GM18505 (cell line): ENCODE results near the gene TYMP.

Experiments
- ATAC-seq: cut with Tn5 transposase; IDR thresholded peaks from one replicate; pipeline ENCODE4 v1.9.1; 2021; ENCODE audit not compliant: unreplicated experiment
- POLR2A ChIP-seq: IDR thresholded peaks from 4 replicates; pipeline ENCODE4 v1.6.1; 2011; ENCODE audit warnings: borderline replicate concordance; ENCODE audit not compliant: insufficient read depth, insufficient read length; ENCODE audit errors: extremely low read depth

TYMP gene

DNA sequence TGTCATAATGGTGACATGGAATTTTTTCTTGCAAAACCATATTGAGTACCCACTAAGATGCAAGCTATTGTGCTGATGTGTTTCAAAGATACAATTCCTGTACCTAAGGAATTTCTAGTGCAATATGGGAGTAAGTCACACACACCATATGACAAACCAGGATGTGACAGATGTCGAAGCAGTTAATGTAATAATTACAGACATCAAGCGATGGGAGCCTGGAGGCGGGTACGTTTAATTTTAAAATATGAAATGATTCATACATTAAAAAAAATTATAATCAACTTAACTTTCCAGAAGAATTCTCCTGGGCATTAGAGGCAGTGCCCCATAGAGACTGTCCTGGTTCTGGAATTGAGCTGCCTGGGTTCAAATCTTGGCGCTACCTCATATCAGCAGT, 26.9 kb upstream of the TYMP start:
- no peak for ATAC-seq
- no peak for TF ChIP-seq POLR2A

DNA sequence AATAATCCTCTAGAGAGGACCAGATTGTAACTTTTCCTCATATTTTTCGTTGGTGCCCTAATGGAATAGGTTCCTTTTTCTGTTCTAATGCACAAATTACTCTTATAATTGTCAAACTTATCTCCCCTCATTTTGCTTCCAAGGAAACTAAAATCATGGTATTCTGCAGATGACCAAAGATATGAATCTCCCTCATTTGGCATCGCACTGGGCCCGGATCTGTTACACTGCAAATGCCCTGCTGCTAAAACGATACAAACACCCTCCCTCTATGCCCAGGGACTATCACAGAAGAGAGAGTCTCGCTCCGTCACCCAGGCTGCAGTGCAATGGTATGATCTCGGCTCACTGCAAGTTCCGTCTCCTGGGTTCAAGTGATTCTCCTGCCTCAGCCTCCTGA, 23.5 kb upstream of the TYMP start:
- ATAC-seq: no peak
- no peak for TF ChIP-seq POLR2A

- no peak for TF ChIP-seq POLR2A
Measured at GRCh38 chr22:50551160-50551752, 21.4 kb upstream of the TYMP start.

DNA sequence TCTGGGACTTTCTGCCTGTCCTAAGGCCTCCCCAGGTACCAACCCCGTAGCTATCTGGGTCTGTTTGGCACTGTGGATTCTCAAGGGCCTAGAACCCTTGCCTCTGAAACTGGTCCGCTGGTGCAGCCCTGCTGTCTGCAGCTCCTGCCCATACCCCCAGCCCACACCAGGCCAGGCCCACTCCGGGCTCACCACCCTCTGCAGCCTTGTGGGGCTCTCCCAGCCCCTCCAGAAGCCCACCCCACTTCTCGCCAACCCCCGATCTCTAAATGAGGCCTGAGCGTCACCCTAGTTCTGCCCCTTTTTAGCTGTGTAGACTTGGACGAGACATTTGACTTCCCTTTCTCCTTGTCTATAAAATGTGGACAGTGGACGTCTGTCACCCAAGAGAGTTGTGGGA, 20.6 kb upstream of the TYMP start:
- no peak for TF ChIP-seq POLR2A
- ATAC-seq: no peak

More at GRCh38 chr22:50551160-50551752, 21.4 kb upstream of the TYMP start:
- no peak for ATAC-seq

DNA sequence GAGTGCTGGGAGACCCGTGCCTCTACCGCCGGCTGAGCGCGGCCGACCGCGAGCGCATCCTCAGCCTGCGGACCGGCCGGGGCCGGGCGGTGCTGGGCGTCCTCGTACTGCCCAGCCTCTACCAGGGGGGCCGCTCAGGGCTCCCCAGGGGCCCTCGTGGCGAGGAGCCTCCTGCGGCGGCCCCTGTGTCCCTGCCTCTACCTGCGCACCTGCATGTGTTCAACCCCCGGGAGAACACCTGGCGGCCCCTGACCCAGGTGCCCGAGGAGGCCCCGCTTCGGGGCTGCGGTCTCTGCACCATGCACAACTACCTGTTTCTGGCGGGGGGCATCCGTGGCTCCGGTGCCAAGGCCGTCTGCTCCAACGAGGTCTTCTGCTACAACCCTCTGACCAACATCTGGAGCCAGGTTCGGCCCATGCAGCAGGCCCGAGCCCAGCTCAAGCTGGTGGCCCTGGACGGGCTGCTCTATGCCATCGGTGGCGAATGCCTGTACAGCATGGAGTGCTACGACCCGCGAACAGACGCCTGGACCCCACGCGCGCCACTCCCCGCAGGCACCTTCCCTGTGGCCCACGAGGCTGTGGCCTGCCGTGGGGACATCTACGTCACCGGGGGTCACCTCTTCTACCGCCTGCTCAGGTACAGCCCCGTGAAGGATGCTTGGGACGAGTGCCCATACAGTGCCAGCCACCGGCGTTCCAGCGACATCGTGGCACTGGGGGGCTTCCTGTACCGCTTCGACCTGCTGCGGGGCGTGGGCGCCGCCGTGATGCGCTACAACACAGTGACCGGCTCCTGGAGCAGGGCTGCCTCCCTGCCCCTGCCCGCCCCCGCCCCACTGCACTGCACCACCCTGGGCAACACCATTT, 19.3 kb upstream of the TYMP start:
- no peak for TF ChIP-seq POLR2A
- ATAC-seq: no peak

DNA sequence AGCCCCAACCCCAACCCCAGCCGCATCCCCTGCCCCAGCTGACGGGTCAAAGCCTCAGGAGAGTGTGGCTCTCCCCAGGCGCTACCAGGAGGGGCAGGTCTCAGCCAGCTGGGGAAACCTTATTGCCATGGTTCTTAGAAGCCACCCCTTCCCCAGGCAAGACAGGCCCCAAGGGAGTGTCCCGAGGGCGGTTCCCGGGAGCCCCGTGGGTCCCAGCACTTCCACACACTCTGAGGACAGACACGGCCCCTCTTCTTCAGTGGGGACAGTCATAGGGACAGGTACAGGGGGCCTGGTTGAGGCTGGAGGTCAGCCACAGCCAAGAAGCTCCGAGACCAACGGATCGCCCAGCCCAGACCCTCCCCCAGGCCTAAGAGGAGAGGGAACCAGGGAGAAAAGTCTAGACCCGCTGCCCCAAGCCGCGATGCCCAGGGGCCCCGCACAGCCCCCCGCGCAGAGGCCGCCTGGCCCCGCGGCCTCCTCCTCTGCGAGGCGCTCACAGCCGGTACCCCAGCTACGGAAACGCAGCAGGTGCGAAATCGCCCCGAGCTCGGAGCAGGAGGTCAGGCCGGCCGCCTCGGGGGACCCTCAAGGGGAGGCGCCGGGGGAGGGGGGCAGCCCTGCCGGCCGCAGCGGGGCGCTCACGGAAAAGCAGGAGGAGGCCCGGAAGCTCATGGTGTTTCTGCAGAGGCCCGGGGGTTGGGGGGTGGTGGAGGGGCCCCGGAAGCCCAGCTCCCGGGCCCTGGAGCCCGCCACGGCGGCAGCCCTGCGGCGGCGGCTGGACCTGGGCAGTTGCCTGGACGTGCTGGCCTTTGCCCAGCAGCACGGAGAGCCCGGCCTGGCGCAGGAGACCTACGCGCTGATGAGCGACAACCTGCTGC, 18.5 kb upstream of the TYMP start:
- peak; percentile 55 for TF ChIP-seq POLR2A
- no peak for ATAC-seq

GRCh38 chr22:50547263-50547985, 17.6 kb upstream of the TYMP start:
- ATAC-seq: no peak
- no peak for TF ChIP-seq POLR2A

DNA sequence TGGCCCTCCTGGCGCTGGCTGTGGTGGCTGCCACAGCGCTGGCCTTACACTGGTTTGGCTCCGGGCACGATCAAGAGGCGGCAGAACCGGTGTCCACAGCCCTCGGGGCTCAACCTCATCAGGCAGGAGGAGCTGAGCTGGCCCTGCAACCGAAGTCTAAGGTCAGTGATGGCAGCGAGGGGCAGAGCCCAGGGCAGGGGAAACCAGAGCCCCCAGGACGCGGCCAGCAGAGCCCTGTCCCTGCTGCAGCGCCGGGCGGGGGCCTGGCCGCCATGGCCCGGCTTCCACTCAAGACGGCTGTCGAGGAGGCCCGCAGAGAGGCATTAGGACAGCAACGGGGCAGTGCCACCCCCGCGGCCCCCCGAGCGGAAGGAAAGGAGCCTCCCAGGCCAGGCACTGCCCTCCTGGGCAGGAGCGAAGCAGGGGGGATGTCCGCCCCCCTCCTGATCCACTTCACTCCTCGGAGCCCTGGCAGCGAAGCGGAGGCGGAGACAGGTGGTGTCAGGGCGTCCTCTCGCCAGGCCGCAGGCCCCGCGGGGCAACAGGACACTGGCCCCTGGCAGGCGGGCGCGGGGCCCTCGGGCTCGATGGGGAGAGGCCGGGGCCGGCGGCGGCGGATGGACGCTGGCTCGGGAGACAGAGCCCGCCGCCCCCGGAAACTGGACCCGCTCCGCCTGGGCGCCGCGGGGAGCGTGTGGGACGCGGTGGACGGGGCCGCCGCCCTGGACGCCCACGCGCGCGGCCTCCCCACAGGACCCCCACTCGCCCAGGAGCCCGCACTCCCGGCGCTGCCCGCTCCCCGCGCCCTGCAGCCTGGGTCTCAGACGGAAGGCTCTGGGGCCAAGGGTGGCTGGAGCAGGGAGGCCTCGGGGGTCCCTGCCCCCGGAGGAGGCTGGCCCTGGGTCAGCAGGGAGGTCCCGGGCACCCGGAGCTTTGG, 16.8 kb upstream of the TYMP start:
- ATAC-seq: no peak

DNA sequence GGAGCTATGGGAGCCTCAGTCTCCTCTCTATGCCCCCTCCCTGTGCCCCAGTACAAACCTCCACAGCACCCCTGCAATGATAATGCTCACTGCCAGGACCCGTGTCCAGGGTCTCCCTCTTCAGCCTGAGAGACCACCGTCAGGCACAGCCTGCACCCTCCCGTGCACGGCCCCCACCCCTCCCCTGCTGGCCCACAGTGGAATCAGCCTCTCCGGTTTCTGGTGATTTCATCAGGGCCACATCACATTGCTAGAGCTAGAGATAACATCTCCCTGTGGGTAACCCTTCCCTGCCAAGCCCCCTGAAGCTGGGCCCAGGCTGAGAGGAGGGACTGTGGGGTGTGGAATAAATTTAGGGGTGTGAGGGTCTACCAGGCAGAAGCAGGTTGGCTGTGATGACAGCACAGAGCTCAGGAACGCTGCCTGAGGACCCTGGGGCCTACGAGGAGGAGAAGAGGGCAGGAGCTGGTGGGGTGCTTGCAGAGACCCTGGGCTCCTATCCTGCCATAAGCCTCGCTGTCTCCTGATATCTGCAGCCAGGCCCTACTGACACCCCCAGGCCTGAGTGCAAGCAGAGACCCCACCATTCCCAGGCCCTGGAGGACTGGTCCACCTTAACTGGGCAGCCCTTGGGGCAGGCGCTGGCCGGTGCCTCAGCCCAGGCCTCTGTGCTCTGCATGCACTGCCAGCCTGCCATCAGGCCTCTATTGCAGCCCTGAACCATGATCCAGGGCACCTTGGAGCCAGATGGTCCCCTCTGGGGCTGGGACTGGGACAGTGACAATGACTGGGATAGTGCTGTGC, 15.9 kb upstream of the TYMP start, which contains the start of gene KLHDC7B:
KLHDC7B (plus strand) TSS at position 378 of the 804 bp plus-strand sequence; CDS start at position 723, 345 bp downstream.
- no peak for ATAC-seq

More for the DNA sequence above, 16.8 kb upstream of the TYMP start:
- no peak for TF ChIP-seq POLR2A

GRCh38 chr22:50544746-50545253, 15.0 kb upstream of the TYMP start:
- ATAC-seq: no peak
- TF ChIP-seq POLR2A: no peak

More for the DNA sequence above, 15.9 kb upstream of the TYMP start, which contains the start of gene KLHDC7B:
- TF ChIP-seq POLR2A: no peak
